Frontal cortex (tissue), 4 donors: Measurements from ENCODE around the gene IDH2. TPM values are rescaled to one million over a fixed set of nuclear protein-coding genes. Genes with fewer than 3 reads are reported as not detected.

Experiments
- DNase-seq, 2 donors: peaks; one replicate each; pipeline ENCODE4 v3.0.0; 2012; ENCODE audit warnings: low spot score in 2 of 2
- FAIRE-seq: peaks from 2 replicates; lab custom pipeline; 2012; peaks lifted over from hg19 to GRCh38; lab: Jason Lieb, UNC
- total RNA-seq: library from RNA; depleted of rRNA; stranded (reverse); fragments of >200 nt; gene quantifications from one replicate; pipeline ENCODE4 v1.2.3, GENCODE V29; 2014
- donor health status: control.
- donor health status: control.
- donor health status: control.

IDH2 gene
- total RNA-seq, 1 donor from 2014 or later: 77.9 TPM

GRCh38 chr15:90067953-90068606 is 34.2 kb downstream of the IDH2 start:
- DNase-seq (no peak), FAIRE-seq (no peak)

- FAIRE-seq (no peak), DNase-seq (no peak)
These were observed 34.9 kb downstream of the IDH2 start for GRCh38 chr15:90067181-90067952.

- DNase-seq (no peak), FAIRE-seq (no peak)
These were observed 36.6 kb downstream of the IDH2 start for GRCh38 chr15:90065682-90066049.

DNA sequence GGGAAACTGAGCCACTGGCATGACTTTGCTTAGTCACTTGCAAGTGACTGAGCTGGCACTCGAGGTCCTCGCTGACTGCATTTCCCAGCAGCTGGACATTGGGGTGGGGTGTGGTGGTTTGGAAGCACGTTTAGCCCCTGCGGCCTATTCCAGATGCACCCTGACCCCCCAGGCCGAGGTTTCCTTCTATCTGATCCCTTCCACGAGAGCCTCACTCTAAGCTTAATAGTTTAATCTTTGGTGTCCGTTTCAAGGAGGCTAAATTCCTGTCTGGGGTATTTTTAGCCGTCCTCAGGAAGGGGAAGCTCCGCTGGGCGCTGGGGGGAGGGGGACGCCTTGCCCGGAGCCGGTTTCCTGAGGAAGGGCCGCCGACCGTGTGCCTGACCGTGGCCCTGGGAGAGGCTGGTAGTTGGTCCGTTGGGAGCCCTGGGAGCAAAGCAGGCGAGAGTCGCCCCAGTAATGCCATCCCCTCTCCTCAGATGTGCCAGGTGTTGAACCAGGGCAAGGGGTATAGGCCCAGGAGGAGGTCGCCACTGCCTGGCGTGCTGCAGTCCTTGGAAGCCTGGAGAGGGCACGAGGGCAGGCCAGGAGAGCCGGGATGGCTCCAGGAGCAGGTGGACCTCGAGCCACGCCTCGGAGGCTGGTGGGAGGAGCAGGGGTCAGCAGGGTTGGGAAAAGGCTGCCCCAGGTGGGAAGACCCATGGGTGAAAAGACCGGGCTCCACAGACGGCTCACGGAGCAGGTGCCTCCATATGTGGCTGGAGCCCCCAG is 37.2 kb downstream of the IDH2 start:
- DNase-seq (no peak), FAIRE-seq (no peak)

DNA sequence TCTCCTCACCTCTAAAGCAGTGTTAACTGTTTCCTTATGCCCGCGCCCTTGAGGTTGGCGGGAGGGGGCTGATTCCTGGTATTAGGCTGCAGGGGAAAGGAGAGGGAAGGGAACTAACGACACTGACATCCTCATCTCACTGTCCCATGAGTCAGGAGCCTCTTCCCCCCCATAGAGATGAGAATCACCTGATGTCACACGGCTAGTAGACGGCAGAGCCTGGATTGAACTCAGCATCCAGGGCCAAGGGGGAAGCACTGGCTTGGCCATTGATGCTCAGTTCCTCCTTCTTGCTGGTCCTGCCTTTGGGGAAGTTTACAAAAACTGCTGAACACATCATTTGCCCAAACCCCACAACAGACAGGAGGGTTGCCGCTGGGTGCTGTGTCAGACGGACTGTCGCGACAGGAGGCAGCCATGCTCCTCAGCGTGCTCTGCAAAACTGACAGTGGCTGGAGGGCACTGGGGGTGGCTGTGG is 38.5 kb downstream of the IDH2 start:
- no peak for FAIRE-seq

GRCh38 chr15:90062973-90063769 is 39.1 kb downstream of the IDH2 start:
- DNase-seq: no peak
- no peak for FAIRE-seq

More for the DNA sequence above, 38.5 kb downstream of the IDH2 start:
- DNase-seq: no peak

DNA sequence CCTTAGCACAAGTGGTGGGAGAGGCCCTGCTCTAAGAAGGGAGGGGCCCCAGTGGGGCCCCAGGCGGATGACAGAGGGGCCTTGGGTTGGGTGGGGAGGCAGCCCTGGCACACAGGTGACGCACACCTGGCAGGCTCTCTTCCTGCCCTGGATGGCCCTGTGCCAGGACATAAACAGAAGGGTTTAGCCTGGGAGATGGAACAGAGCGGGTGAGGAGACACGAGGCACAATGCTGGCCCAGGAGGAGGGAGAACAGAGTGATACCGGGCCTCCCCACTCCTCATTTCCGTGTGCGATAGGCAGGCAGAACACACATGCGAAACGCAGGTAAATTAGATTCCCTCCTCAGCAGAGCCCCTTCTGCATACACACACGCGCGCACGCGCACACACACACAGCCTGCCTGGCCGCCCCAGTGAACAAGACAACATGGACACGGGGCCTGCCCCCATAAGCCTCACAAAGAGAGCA is 39.8 kb downstream of the IDH2 start:
- FAIRE-seq: no peak

DNA sequence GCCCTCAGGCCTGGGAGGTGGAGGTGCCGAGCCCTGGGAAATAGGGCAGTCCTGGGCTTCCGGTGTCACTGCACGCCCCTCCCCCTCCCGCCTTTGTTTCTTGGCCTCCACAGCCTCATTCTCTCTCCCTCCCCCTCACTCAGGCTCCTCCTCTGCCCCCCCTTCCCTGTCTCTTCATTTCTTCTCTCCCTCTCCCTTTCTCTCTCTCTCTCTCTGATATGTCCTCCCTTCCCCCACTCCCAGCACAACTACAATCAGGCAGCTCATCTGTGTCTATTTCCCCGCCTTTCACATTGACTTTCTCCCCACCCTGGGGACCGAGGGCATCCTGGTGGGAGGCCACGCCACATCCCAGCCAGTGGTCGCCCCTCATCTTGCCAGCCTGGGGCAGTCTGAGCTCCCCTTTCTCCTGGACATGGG is 40.2 kb downstream of the IDH2 start:
- no peak for DNase-seq
- FAIRE-seq: no peak

More for the DNA sequence above, 39.8 kb downstream of the IDH2 start:
- DNase-seq: no peak

- DNase-seq: no peak
These were observed 41.5 kb downstream of the IDH2 start for GRCh38 chr15:90060797-90061196.

GRCh38 chr15:90059208-90059985 is 42.9 kb downstream of the IDH2 start:
- FAIRE-seq (no peak), DNase-seq (no peak)

More at GRCh38 chr15:90060797-90061196, 41.5 kb downstream of the IDH2 start:
- no peak for FAIRE-seq

DNA sequence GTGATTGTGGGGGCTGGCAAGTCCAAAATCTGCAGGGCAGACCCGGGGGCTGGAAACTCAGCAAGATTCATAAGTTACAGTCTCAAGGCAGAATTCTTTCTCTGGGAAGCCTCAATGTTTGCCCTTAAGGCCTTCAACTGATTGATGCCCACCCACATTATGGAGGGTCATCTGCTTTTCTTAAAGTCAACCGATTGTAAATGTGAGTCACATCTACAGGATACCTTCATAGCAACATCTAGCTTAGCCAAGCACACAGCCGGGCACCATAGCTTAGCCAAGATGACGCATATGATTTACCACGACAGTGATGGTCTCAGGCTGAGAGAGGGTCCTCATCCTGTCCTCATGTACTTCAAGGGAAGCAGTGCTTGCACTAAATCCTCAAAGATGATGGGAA is 43.5 kb downstream of the IDH2 start:
- no peak for DNase-seq
- FAIRE-seq: no peak

- DNase-seq (no peak), FAIRE-seq (no peak)
These were observed 44.0 kb downstream of the IDH2 start for GRCh38 chr15:90058308-90058707.

GRCh38 chr15:90056529-90056928 is 45.7 kb downstream of the IDH2 start:
- FAIRE-seq (no peak), DNase-seq (no peak)

DNA sequence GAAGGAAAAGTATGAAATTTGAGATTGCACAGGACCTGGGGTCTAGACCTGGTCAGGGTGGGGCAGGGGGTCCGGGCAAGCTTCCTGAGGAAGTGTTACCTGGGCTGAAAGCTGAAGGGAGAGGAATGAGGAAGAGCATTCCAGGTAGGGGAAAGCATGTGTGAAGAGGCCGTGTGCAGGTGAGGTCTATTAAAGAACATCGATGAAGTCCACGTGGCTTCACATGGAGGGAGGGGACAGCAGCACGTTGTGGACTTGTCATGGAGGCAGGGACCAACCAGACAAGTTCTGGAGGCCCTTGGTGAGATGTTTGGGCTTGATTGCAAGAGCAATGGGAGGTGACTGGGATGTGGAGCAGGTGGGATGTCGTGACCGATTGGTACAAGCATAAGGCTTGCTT is 47.1 kb downstream of the IDH2 start:
- no peak for FAIRE-seq
- DNase-seq: no peak

GRCh38 chr15:90054618-90055097 is 47.6 kb downstream of the IDH2 start:
- FAIRE-seq (no peak), DNase-seq (no peak)

GRCh38 chr15:90053685-90054466 is 48.4 kb downstream of the IDH2 start:
- no peak for DNase-seq
- no peak for FAIRE-seq

DNA sequence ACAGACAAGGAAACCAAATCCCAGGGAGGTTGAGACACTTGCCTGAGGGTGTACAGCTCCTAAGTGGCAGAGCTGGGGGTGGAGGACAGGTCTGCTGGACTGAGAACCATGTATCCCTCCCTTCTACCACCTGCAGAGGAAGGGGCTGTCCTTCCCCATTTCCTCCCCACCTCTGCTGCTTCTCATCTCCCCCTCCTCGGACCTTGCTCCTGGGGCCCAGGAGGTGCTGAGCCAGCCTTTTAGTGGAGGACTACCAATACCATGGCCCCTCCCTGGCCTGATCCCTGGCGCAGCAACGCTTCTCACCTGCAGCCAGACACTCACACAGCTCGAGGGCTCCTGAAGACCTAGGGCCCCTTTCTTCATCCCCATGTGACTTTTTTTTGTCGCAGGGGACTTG is 50.4 kb downstream of the IDH2 start:
- DNase-seq (no peak), FAIRE-seq (no peak)
